Measurements from ENCODE around the gene SUFU. TPM values are rescaled to one million over a fixed set of nuclear protein-coding genes. Genes with fewer than 3 reads are reported as not detected.
A peak's percentile ranks its signal among the peaks of the same experiment; 100 is the strongest.

Gene SUFU
- total and polyA plus RNA-seq, 9 donors = 4.6 to 19.1 (median 14.2) TPM

- 4 to 14% (median 6%) methylated on average over 7 of the region's 7 CpGs for WGBS, 3 donors
- H3K27ac ChIP-seq = peak overlapping the region; percentile 50 to 98
- H3K27me3 ChIP-seq = no peaks in the 10 kb centered on the region
- no peak for DNase-seq
- TF ChIP-seq POLR2A (IDR thresholded peaks at IDR 0.05) (no peak), EP300 (IDR thresholded peaks at IDR 0.05) (no peak)
- H3K4me1 ChIP-seq (ENCODE audit: insufficient read depth) = no peaks in the 10 kb centered on the region
- peak overlapping the region; percentile 69 for H3K4me3 ChIP-seq
- no peaks in the 10 kb centered on the region for H3K9me3 ChIP-seq
- no peaks in the 10 kb centered on the region for H3K36me3 ChIP-seq
- intact Hi-C loops (cut with DNase I) = loop anchor here in 1 of 4 donors (10.0 kb wide), 1 partner anchor 73 kb away; the partner anchor contains the start of genes ARL3 and SFXN2
Observed at GRCh38 chr10:102641402-102641801, 137.6 kb downstream of the SUFU start.

- DNase-seq = peak; percentile 99
- Histone ChIP-seq H3K4me1 (ENCODE audit: insufficient read depth) (peaks cover 3% of the 10 kb centered on the region), H3K9me3 (no peaks in the 10 kb centered on the region), H3K27me3 (no peaks in the 10 kb centered on the region), H3K36me3 (no peaks in the 10 kb centered on the region), H3K4me3 (peak overlapping the region; percentile 69), H3K27ac (peak overlapping the region; percentile 91 to 98)
- WGBS, 3 donors = 0 to 1% (median 0%) methylated on average over 55 to 77 of the region's 77 CpGs
- intact Hi-C loops (cut with DNase I) = loop anchor here in 1 of 4 donors (10.0 kb wide), 1 partner anchor 73 kb away; the partner anchor contains the start of genes ARL3 and SFXN2
- no peak for TF ChIP-seq EP300 (IDR thresholded peaks at IDR 0.05)
- peak; percentile 94 for TF ChIP-seq POLR2A (IDR thresholded peaks at IDR 0.05)
- peak in 2 of 3 donors; percentile 11 to 25 for TF ChIP-seq CTCF (IDR thresholded peaks at IDR 0.05)
Observed at GRCh38 chr10:102641880-102642735, 138.3 kb downstream of the SUFU start.

DNA sequence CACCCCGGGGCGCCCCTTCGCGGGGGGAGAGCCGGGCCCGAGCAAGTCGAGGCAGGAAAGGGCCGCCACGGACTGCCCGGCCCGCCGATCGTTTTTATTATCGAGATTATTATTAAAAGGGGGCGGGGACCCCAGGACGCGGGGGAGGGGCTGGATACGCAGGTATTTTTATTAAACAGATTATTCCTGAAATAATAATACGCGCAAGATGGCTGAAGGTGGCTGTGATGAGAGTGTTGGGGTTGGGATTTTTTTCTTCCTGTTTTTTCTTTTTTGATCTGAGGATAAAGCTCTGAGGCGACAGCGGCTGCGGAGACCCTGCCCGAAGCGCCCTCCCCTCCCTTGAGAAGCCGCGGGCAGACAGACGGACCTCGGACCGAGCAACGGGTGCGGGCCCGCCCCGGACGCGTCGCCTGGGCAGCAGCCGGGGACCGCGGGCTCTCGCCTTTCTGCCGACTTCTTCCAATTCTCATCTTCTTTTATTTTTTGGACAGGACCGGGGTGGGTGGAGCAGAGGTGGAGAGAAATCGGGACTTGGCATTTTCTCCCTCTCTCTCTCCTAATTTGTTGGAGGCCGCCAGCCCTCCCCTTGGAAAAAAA lies 139.1 kb downstream of the SUFU start:
- 0 to 1% (median 1%) methylated on average over 42 to 45 of the region's 45 CpGs for WGBS, 3 donors
- no peak for TF ChIP-seq EP300 (IDR thresholded peaks at IDR 0.05)
- peak; percentile 68 for TF ChIP-seq POLR2A (IDR thresholded peaks at IDR 0.05)
- TF ChIP-seq CTCF (IDR thresholded peaks at IDR 0.05) = no peak
- Histone ChIP-seq H3K4me3 (peak overlapping the region; percentile 69), H3K9me3 (no peaks in the 10 kb centered on the region), H3K36me3 (no peaks in the 10 kb centered on the region), H3K27ac (peak overlapping the region; percentile 91 to 98), H3K4me1 (ENCODE audit: insufficient read depth) (peaks cover 5% of the 10 kb centered on the region), H3K27me3 (no peaks in the 10 kb centered on the region)
- peak; percentile 64 to 78 (median 75) for DNase-seq
- intact Hi-C loops (cut with DNase I) = loop anchor here in 1 of 4 donors (10.0 kb wide), 1 partner anchor 72 kb away; the partner anchor contains the start of genes ARL3 and SFXN2

DNA sequence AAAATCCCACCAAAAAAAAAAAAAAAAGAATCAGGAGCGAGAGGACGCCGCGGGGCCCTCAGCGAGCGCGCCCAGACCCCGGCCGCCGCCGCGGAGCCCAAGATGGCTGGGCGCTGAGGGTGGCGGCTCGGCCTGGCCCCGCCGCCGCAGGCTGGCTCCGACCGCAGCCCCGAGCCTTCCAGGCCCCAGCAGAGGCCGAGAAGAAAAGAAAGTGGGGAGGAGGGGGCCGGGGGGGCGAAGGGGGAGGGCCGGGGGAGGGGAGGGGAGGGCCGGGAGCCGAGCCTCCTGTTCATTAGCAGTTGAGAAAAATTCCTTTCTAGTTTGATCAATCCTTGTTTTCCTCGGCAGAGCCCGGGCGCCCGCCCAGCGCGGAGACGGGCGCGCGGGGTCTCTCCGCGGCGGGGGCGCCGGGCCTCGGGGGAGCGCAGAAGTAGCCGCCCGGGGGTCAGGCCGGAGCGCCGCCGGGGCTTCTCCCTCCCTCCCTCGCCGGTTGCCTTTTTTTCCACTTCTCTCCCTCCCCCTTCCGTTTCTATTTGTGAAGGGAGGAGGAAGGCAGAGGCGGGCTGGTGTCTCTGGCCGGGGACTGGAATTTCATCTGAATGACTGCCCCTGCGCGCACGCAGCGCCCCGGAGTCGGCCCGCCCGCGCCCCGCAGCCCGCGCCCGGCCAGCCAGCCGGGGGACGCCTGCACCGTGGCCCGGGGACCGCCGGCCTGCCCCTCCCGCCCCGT lies 139.7 kb downstream of the SUFU start:
- Histone ChIP-seq H3K36me3 (no peaks in the 10 kb centered on the region), H3K4me1 (ENCODE audit: insufficient read depth) (peaks cover 10% of the 10 kb centered on the region), H3K4me3 (peak overlapping the region; percentile 69), H3K27ac (peak overlapping the region; percentile 91 to 98), H3K27me3 (no peaks in the 10 kb centered on the region), H3K9me3 (no peaks in the 10 kb centered on the region)
- TF ChIP-seq CTCF (IDR thresholded peaks at IDR 0.05) (no peak), POLR2A (IDR thresholded peaks at IDR 0.05) (peak; percentile 61)
- WGBS, 3 donors = 0 to 2% (median 1%) methylated on average over 74 to 76 of the region's 76 CpGs
- DNase-seq = peak; percentile 63 to 82 (median 75)
- intact Hi-C loops (cut with DNase I) = loop anchor here in 2 of 4 donors (2.0 to 10.0 kb wide), 2 partner anchors 71 kb away; partner anchors contain the start of genes ARL3 (in 2 of the 2) and SFXN2 (in 2 of the 2)
